AG08395 (cell line): Measurements from ENCODE around the gene PCDHGB5.
"Not testable (repeated sequence)": the region's sequence is repeated elsewhere in the genome, so short reads cannot be mapped to it uniquely, and the experiment has no call there.

Experiments
- DNase-seq: peaks from one replicate; pipeline ENCODE4 v3.0.0; 2012; ENCODE audit warnings: mixed read lengths, low spot score

Gene PCDHGB5

DNA sequence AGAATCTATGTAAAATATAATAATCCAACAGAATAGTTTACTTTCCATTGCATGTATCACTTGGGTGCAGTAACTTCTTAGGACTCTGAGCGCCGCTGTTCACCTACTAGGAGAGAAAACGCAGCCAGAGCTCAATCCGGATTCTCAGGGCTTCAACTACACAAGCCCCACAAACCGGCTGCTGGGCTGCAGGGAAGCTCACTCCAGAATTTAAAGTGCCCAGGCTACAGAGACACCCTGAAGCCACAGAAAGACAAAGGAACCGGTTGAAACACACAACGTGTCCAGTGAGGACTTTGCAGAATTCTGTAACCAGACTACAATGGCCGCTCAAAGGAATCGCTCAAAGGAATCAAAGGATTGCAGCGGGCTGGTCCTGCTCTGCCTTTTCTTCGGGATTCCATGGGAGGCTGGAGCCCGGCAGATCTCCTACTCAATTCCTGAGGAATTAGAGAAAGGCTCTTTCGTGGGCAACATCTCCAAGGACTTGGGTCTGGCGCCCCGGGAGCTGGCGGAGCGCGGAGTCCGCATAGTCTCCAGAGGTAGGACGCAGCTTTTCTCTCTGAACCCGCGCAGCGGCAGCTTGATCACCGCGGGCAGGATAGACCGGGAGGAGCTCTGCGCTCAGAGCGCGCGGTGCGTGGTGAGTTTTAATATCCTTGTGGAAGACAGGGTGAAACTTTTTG is 15.2 kb downstream of the PCDHGB5 start, which contains the start of gene PCDHGA10:
Gene PCDHGA10, plus strand, starts transcription at position 134 of the 686 bp plus-strand sequence. Its CDS starts 189 bp downstream, at position 323.
- DNase-seq = peak; percentile 67

DNA sequence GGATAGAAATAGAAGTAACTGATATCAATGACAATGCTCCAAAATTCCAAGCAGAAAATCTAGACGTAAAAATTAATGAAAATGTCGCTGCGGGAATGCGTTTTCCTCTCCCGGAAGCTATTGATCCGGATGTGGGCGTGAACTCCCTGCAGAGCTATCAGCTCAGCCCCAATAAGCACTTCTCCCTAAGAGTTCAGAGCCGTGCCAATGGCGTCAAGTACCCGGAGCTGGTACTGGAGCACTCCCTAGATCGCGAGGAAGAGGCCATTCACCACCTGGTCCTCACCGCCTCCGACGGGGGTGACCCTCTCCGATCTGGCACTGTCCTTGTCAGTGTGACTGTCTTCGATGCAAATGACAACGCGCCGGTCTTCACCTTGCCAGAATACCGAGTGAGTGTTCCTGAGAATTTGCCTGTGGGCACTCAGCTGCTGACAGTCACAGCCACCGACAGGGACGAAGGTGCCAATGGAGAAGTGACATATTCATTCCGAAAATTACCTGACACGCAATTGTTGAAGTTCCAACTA is 15.9 kb downstream of the PCDHGB5 start:
- no peak for DNase-seq

DNA sequence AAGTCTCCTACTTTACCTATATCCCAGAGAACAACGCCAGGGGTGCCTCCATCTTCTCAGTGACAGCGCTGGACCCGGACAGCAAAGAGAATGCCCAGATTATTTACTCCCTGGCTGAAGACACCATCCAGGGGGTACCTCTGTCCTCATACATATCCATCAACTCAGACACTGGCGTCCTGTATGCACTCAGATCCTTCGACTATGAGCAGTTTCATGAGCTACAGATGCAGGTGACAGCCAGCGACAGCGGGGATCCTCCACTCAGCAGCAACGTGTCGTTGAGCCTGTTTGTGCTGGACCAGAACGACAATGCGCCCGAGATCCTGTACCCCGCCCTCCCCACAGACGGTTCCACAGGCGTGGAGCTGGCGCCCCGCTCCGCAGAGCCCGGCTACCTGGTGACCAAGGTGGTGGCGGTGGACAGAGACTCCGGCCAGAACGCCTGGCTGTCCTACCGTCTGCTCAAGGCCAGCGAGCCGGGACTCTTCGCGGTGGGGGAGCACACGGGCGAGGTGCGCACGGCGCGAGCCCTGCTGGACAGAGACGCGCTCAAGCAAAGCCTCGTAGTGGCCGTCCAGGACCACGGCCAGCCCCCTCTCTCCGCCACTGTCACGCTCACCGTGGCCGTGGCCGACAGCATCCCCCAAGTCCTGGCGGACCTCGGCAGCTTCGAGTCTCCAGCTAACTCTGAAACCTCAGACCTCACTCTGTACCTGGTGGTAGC is 17.0 kb downstream of the PCDHGB5 start:
- DNase-seq = not testable (repeated sequence)

DNA sequence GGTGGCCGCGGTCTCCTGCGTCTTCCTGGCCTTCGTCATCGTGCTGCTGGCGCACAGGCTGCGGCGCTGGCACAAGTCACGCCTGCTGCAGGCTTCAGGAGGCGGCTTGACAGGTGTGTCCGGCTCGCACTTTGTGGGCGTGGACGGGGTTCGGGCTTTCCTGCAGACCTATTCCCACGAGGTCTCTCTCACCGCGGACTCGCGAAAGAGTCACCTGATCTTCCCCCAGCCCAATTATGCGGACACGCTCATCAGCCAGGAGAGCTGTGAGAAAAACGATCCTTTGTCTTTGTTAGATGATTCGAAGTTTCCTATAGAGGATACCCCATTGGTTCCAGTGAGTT is 17.5 kb downstream of the PCDHGB5 start:
- not testable (repeated sequence) for DNase-seq

DNA sequence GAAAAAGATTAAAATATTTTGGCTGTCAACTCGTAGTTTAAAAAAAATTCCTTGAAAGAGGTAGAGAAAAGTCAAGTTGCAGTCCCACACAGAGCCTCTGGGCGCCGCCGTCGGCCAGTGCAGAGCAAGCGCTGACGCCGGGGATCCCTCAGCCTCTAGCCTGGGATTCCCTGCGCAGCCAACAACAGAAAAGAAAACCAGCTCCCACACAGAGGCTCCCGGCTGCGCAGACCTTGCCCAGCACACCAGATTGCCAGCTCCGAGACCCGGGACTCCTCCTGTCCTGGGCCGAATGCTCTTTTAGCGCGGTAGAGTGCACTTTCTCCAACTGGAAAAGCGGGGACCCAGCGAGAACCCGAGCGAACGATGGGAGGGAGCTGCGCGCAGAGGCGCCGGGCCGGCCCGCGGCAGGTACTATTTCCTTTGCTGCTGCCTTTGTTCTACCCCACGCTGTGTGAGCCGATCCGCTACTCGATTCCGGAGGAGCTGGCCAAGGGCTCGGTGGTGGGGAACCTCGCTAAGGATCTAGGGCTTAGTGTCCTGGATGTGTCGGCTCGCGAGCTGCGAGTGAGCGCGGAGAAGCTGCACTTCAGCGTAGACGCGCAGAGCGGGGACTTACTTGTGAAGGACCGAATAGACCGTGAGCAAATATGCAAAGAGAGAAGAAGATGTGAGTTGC is 19.9 kb downstream of the PCDHGB5 start, which contains the start of gene PCDHGB7:
Gene PCDHGB7, plus strand, starts transcription at position 184 of the 679 bp plus-strand sequence. Its CDS starts 183 bp downstream, at position 367.
- DNase-seq = peak; percentile 72

DNA sequence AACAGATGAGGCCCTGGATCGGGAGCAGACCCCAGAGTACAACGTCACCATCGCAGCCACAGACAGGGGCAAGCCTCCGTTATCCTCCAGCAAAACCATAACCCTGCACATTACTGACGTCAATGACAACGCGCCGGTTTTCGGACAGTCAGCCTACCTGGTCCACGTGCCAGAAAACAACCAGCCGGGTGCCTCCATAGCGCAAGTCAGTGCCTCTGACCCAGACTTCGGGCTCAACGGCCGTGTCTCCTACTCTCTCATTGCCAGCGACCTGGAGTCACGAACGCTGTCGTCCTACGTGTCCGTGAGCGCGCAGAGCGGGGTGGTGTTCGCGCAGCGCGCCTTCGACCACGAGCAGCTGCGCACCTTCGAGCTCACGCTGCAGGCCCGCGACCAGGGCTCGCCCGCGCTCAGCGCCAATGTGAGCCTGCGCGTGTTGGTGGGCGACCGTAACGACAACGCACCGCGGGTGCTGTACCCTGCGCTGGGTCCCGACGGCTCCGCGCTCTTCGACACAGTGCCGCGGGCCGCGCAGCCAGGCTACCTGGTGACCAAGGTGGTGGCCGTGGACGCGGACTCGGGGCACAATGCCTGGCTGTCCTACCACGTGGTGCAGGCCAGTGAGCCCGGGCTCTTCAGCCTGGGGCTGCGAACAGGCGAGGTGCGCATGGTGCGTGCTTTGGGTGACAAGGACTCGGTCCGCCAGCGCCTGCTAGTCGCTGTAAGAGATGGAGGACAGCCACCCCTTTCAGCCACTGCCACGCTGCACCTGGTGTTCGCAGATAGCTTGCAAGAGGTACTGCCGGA is 21.5 kb downstream of the PCDHGB5 start:
- no peak for DNase-seq

DNA sequence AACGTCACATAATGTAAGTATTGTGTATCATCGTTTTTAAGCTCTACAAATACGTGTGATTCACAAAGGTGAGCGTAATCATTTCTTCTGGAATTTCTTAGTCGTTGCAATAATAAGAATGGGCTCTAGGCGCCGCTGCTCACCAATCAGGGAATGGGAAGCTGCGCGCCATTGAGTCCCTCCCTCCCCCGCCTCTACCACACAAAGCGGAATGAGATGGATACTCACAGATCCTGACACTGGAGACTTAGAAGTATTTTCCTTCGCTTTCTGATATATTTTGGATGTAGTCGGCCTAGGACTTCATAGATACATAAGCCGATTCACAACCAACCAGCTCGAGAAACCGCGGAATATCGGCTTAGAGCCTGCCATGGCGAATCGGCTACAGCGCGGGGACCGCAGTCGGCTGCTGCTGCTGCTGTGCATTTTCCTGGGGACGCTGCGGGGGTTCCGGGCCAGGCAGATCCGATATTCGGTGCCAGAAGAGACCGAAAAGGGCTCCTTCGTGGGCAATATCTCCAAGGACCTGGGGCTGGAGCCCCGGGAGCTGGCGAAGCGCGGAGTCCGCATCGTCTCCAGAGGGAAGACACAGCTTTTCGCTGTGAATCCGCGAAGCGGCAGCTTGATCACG is 23.2 kb downstream of the PCDHGB5 start, which contains the start of gene PCDHGA11:
Gene PCDHGA11, plus strand, starts transcription at position 197 of the 634 bp plus-strand sequence. Its CDS starts 177 bp downstream, at position 374.
- peak; percentile 61 for DNase-seq

DNA sequence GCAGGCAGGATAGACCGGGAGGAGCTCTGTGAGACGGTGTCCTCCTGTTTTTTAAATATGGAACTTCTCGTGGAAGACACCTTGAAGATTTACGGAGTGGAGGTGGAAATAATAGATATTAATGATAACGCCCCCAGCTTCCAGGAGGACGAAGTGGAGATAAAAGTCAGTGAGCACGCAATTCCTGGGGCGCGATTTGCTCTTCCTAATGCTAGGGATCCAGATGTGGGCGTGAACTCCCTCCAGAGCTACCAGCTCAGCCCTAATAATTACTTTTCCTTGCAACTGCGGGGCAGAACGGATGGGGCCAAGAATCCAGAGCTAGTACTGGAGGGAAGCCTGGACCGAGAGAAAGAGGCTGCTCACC is 23.7 kb downstream of the PCDHGB5 start:
- DNase-seq = no peak

DNA sequence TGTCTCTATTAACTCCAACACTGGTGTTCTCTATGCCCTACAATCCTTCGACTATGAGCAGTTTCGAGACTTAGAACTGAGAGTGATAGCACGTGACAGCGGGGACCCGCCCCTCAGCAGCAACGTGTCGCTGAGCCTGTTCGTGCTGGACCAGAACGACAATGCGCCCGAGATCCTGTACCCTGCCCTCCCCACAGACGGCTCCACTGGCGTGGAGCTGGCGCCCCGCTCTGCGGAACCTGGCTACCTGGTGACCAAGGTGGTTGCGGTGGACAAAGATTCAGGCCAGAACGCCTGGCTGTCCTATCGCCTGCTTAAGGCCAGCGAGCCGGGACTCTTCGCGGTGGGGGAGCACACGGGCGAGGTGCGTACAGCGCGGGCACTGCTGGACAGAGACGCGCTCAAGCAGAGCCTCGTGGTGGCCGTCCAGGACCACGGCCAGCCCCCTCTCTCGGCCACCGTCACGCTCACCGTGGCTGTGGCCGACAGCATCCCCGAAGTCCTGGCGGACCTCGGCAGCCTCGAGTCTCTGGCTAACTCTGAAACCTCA is 25.1 kb downstream of the PCDHGB5 start:
- DNase-seq = no peak

DNA sequence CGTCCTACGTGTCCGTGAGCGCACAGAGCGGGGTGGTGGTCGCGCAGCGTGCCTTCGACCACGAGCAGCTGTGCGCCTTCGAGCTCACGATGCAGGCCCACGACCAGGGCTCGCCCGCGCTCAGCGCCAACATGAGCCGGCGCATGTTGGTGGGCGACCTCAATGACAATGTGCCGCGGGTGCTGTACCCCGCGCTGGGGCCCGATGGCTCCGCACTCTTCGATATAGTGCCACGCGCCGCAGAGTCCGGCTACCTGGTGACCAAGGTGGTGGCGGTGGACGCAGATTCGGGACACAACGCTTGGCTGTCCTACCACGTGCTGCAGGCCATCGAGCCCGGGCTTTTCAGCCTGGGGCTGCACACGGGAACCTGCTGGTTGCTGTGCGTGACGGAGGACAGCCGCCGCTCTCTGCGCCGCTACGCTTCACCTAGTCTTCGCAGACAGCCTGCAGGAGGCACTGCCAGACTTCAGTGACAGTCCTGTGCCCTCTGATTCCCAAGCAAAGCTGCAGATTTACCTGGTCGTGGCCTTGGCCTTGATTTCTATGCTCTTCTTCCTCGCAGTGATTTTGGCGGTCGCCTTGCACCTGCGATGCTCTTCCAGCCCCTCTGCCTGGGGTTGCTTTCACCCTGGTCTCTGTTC is 30.2 kb downstream of the PCDHGB5 start:
- no peak for DNase-seq

DNA sequence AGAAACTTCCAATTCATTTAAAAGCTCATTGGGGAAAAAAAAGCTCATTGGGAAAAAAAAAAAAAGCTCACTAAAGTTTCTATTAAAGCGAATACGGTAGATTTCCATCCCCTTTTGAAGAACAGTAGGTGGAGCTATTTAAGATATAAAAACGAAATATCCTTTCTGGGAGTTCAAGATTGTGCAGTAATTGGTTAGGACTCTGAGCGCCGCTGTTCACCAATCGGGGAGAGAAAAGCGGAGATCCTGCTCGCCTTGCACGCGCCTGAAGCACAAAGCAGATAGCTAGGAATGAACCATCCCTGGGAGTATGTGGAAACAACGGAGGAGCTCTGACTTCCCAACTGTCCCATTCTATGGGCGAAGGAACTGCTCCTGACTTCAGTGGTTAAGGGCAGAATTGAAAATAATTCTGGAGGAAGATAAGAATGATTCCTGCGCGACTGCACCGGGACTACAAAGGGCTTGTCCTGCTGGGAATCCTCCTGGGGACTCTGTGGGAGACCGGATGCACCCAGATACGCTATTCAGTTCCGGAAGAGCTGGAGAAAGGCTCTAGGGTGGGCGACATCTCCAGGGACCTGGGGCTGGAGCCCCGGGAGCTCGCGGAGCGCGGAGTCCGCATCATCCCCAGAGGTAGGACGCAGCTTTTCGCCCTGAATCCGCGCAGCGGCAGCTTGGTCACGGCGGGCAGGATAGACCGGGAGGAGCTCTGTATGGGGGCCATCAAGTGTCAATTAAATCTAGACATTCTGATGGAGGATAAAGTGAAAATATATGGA is 32.8 kb downstream of the PCDHGB5 start, which contains the start of gene PCDHGA12:
Gene PCDHGA12, plus strand, starts transcription at position 176 of the 782 bp plus-strand sequence. Its CDS starts 253 bp downstream, at position 429.
- peak; percentile 84 for DNase-seq

DNA sequence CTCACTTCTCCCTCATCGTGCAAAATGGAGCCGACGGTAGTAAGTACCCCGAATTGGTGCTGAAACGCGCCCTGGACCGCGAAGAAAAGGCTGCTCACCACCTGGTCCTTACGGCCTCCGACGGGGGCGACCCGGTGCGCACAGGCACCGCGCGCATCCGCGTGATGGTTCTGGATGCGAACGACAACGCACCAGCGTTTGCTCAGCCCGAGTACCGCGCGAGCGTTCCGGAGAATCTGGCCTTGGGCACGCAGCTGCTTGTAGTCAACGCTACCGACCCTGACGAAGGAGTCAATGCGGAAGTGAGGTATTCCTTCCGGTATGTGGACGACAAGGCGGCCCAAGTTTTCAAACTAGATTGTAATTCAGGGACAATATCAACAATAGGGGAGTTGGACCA is 33.5 kb downstream of the PCDHGB5 start:
- no peak for DNase-seq

DNA sequence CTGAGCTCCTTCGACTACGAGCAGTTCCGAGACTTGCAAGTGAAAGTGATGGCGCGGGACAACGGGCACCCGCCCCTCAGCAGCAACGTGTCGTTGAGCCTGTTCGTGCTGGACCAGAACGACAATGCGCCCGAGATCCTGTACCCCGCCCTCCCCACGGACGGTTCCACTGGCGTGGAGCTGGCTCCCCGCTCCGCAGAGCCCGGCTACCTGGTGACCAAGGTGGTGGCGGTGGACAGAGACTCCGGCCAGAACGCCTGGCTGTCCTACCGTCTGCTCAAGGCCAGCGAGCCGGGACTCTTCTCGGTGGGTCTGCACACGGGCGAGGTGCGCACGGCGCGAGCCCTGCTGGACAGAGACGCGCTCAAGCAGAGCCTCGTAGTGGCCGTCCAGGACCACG is 34.6 kb downstream of the PCDHGB5 start:
- DNase-seq = not testable (repeated sequence)

DNA sequence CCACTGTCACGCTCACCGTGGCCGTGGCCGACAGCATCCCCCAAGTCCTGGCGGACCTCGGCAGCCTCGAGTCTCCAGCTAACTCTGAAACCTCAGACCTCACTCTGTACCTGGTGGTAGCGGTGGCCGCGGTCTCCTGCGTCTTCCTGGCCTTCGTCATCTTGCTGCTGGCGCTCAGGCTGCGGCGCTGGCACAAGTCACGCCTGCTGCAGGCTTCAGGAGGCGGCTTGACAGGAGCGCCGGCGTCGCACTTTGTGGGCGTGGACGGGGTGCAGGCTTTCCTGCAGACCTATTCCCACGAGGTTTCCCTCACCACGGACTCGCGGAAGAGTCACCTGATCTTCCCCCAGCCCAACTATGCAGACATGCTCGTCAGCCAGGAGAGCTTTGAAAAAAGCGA is 35.0 kb downstream of the PCDHGB5 start:
- not testable (repeated sequence) for DNase-seq

DNA sequence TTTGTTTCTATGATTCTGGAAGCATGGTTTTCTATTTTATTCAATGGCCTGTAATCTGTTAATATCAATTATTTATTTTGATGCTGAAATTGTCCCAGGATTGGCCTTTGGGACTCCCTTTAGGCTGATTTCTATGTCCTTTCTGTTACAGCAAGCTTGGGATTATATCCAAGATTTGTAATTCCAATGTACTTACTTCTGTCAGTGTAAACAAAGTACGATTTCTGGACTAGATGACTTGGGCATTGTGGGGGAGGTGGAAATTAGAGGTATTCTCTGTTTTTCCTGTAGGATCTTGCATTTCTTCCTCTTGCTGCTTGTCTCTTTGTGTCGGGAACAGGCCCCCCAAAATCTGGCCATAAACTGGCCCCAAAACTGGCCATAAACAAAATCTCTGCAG is 36.3 kb downstream of the PCDHGB5 start:
- no peak for DNase-seq

DNA sequence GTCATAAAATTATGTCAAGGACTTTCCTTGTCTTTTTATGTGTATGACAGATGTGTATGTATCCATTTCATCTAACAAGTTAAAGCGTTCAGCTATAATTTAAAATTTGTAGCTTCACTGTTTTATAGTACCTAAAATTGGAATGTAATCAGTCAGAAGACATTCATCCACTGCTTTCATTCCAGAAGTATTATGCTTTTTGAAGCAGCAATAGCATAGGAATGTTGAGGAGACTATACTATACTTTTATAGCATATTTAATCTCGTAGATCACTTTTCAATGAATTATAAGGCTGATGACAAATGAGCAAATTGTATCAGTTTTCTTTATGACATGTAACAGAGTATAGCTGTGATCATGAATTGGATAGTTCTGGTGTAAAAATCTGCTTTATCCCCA is 39.5 kb downstream of the PCDHGB5 start:
- no peak for DNase-seq

DNA sequence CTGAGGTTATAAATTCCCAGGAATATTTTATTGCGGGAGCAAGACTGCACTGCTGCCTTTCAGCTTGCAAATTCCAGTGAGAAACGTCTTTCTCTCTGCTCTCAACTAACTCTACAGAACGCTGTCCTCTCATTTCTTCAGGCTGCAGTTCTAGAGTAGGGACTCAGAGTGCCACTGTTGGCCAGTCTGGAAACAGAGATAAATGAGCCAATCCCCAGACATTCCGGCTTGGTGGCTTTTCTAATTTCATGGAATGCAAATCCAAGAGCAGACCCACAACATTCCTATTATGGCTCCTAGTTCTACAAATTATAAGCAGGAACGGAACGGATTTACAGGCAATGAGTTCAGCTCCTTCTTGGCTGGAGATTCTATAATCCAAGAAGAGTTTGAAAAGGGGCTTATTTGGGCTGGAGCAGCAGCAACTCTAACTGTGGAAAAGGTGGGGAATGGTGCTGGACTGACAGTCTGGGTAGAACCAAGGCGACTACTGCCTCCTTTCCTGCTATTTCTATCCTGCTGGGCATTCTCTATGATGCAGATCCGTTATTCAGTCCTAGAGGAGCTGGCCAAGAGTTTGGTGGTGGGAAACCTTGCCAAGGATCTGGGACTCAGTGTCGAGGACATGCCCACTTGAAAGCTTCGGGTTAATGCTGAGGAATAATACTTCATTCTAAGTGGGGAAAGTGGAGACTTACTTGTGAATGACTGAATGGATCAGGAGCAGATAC is 41.8 kb downstream of the PCDHGB5 start:
- DNase-seq = peak; percentile 39

DNA sequence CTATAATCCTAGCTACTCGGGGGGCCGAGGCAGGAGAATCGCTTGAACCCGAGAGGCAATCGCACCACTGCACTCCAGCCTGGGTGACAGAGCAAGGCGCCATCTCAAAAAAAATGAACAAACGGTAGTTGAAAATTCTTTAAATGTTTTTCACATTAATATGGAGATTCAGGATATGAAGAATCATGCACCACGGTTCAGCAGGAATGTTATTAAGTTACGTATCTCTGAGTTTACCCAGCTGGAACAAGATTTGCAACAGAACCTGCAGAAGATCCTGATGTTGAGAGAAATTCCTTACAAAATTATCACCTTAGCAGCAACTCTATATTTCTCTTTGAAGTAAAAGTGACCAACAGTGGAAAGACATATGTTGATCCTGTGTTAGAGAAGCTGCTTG is 42.6 kb downstream of the PCDHGB5 start:
- no peak for DNase-seq
